Duodenal mucosa (tissue), 2 donors: ENCODE measurements around the gene SENP6.

Source experiments
- H3K27ac ChIP-seq: one replicate; pipeline ENCODE4 v1.7.0; 2013; ENCODE audit warnings: low read depth, low read length
- H3K27me3 ChIP-seq, 2 donors: one replicate each; pipeline ENCODE4 v1.7.0; 2013; ENCODE audit warnings: low read length in 2 of 2, control low read depth in 1 of 2; ENCODE audit not compliant: insufficient read depth in 2 of 2, control insufficient read depth in 1 of 2
- H3K36me3 ChIP-seq, 2 donors: one replicate each; pipeline ENCODE4 v1.7.0; 2013; ENCODE audit warnings: low read length in 2 of 2, control low read depth in 1 of 2; ENCODE audit not compliant: insufficient read depth in 2 of 2, control insufficient read depth in 1 of 2
- H3K4me1 ChIP-seq, 2 donors: one replicate each; pipeline ENCODE4 v1.7.0; 2013; ENCODE audit warnings: low read length in 2 of 2, control low read depth in 1 of 2; ENCODE audit not compliant: insufficient read depth in 2 of 2, control insufficient read depth in 1 of 2
- H3K4me3 ChIP-seq, 2 donors: one replicate each; pipeline ENCODE4 v1.7.0; 2013; ENCODE audit warnings: low read length in 2 of 2, low read depth in 1 of 2
- H3K9ac ChIP-seq, 2 donors: one replicate each; pipeline ENCODE4 v1.7.0; 2013; ENCODE audit warnings: low read length in 2 of 2, low read depth in 1 of 2
- H3K9me3 ChIP-seq, 2 donors: one replicate each; pipeline ENCODE4 v1.7.0; 2013; ENCODE audit warnings: low read length in 2 of 2, control low read depth in 1 of 2; ENCODE audit not compliant: control insufficient read depth in 1 of 2

SENP6 gene

DNA sequence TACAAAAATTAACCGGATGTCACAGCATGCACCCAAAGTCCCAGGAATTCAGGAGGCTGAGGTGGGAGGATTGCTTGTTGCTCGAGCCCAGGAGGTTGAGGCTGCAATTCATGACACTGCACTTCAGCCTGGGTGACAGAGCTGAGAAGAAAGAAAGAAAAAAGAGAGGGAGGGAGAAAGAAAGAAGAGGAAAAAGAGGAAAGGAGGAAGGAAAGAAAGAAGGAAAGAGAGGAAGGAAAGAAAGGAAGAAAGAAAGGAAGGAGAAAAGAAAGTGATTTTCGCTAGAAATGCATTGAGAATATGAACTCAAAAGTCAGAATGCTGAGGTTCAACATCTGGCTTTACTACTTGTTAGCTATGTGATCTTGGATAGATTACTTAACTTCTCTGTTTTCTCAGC is 6.6 kb downstream of the SENP6 start:
- Histone ChIP-seq H3K4me1 (peaks cover 41 to 67% of the 10 kb centered on the region in 2 donors), H3K27ac (no peak overlapping the region)

GRCh38 chr6:75608956-75609533 is 7.4 kb downstream of the SENP6 start:
- H3K27ac ChIP-seq: no peak overlapping the region
- no peak overlapping the region for H3K4me3 ChIP-seq
- no peaks in the 10 kb centered on the region for H3K36me3 ChIP-seq

More for the DNA sequence above, 6.6 kb downstream of the SENP6 start:
- no peak overlapping the region for H3K9ac ChIP-seq
- H3K4me3 ChIP-seq: no peak overlapping the region
- H3K9me3 ChIP-seq: no peaks in the 10 kb centered on the region
- no peaks in the 10 kb centered on the region for H3K36me3 ChIP-seq
- no peaks in the 10 kb centered on the region for H3K27me3 ChIP-seq

DNA sequence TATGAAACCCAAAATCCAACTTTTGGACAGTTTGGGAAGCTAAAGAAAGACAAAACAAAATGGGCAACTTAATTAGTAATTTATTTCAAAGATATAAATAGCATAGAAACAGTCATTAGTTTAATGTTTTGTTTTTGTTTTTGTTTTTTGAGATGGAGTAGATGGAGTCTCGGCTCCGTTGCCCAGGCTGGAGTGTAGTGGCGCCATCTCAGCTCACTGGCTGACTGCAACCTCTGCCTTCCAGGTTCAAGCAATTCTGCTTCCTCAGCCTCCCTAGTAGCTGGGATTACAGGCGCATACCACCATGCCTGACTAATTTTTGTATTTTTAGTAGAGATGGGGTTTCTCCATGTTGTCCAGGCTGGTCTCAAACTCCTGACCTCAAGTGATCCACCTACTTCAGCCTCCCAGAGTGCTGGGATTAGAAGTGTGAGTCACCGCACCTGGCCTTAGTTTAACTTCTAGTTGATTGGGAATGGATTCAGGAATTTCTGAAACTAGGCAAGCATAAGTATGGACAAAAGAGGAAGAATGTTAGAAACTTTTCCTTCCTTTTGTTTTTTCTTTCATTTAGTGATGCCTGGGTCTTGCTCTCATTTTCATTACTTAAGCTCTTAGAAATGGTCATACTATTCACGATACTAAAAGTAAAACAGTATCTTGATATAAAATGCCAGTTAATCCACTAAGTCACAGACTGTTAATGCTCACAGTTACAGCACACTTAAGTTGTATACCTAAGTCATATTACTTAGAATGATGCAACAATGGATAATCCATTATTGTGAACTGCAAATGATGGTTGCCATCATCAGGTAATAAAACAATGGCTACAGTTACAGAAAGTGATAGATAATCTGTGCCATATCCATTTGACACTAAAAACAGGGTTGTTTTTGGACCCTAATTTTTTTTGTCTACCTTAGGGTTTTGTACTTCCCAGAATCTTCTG is 8.2 kb downstream of the SENP6 start:
- H3K27ac ChIP-seq: no peak overlapping the region
- H3K4me3 ChIP-seq: no peak overlapping the region
- no peaks in the 10 kb centered on the region for H3K9me3 ChIP-seq
- H3K36me3 ChIP-seq: no peaks in the 10 kb centered on the region
- H3K27me3 ChIP-seq: no peaks in the 10 kb centered on the region
- H3K9ac ChIP-seq: no peak overlapping the region
- peaks cover 33 to 66% of the 10 kb centered on the region in 2 donors for H3K4me1 ChIP-seq

More at GRCh38 chr6:75608956-75609533, 7.4 kb downstream of the SENP6 start:
- Histone ChIP-seq H3K27me3 (no peaks in the 10 kb centered on the region), H3K4me1 (peaks cover 37 to 66% of the 10 kb centered on the region in 2 donors), H3K9me3 (no peaks in the 10 kb centered on the region), H3K9ac (no peak overlapping the region)

- no peaks in the 10 kb centered on the region for H3K9me3 ChIP-seq
- no peak overlapping the region for H3K27ac ChIP-seq
- no peak overlapping the region for H3K9ac ChIP-seq
- peaks cover 33 to 58% of the 10 kb centered on the region in 2 donors for H3K4me1 ChIP-seq
- H3K27me3 ChIP-seq: no peaks in the 10 kb centered on the region
- H3K4me3 ChIP-seq: no peak overlapping the region
- H3K36me3 ChIP-seq: no peaks in the 10 kb centered on the region
Measured at GRCh38 chr6:75611011-75611701, 9.5 kb downstream of the SENP6 start.

DNA sequence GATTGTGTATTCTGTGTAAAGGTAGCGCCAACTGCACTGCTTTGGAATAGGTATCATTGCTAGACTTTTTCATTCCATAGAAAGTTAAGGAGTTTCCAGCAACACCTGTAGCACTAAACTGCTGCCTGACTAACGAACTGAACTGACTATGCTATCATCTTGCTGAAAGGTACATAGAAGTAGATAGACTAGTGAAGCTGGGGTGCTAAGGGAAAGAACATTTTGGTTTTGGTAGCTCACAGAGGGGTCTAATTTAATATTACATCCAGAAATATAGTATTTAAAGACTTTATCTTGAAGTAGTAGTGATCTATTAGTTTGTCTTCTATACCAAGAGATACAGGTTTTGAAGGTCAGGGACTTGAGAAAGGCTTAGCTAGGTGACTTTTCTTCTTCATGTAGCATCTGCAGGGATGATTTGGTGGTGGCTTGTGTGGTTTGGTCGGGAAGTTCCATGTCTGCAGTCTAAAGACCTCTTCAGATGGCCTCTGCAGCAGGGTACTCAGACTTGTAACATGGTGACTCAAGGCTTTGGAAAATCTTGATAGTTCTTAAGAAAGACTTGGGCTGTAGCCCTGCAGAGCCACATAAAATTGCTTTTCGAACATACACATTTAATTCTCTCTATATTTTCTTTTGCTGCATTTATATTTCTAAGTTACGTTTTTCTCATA is 10.2 kb downstream of the SENP6 start:
- H3K27me3 ChIP-seq: no peaks in the 10 kb centered on the region
- H3K4me1 ChIP-seq: peaks cover 33 to 55% of the 10 kb centered on the region in 2 donors
- H3K9me3 ChIP-seq: no peaks in the 10 kb centered on the region
- no peak overlapping the region for H3K27ac ChIP-seq
- H3K36me3 ChIP-seq: no peaks in the 10 kb centered on the region
- H3K4me3 ChIP-seq: no peak overlapping the region
- no peak overlapping the region for H3K9ac ChIP-seq

- Histone ChIP-seq H3K9me3 (no peaks in the 10 kb centered on the region), H3K27me3 (no peaks in the 10 kb centered on the region), H3K9ac (no peak overlapping the region), H3K27ac (no peak overlapping the region), H3K4me1 (peaks cover 33 to 50% of the 10 kb centered on the region in 2 donors), H3K4me3 (peak overlapping the region in 1 of 2 donors; percentile 0), H3K36me3 (no peaks in the 10 kb centered on the region)
Measured at GRCh38 chr6:75612434-75612833, 10.8 kb downstream of the SENP6 start.

DNA sequence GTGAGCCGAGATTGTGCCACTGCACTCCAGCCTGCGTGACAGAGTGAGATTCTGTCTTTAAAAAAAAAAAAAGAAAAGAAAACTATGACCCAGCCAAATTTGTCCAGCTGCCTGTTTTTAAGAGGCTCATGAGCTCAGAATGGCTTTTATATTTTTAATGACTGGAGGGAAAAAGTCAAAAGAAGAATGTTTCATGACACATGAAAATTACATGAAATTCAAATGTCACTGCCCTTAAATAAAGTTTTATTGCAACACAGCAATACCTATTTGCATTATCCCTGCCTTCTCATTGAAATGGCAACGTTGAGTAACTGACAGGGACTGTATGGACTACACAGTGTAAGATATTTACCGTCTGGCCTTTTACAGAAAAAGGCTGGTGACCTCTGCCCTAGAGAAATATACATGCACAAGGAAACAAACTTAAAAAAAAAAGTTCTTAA is 11.4 kb downstream of the SENP6 start:
- Histone ChIP-seq H3K4me3 (peak overlapping the region; percentile 34 to 44), H3K27ac (no peak overlapping the region), H3K9me3 (no peaks in the 10 kb centered on the region), H3K27me3 (no peaks in the 10 kb centered on the region), H3K4me1 (peaks cover 33 to 43% of the 10 kb centered on the region in 2 donors), H3K9ac (peak overlapping the region in 1 of 2 donors; percentile 23), H3K36me3 (no peaks in the 10 kb centered on the region)

DNA sequence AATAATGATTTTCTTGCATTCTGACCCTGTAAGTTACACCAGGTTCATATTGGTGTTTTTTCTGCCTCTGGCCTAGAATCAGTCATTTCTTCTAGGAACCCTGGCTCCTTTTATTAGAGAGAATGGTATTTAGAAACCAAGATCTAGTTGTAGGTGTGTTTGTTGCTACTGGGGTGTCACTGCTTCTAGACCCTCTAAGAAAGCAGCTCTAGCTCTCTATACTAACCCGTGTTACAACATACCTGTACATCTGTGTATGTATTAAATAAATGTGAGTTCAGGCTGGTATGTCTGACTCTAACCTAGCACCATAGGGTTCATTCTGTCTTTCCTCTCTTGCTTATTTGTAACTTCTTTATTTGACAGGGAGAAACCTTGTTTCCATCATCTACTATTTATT is 16.8 kb downstream of the SENP6 start:
- H3K4me1 ChIP-seq: peaks cover 11 to 31% of the 10 kb centered on the region in 2 donors
- no peaks in the 10 kb centered on the region for H3K27me3 ChIP-seq
- no peaks in the 10 kb centered on the region for H3K36me3 ChIP-seq
- no peak overlapping the region for H3K27ac ChIP-seq
- no peak overlapping the region for H3K4me3 ChIP-seq
- H3K9ac ChIP-seq: no peak overlapping the region
- no peaks in the 10 kb centered on the region for H3K9me3 ChIP-seq

GRCh38 chr6:75619230-75619899 is 17.7 kb downstream of the SENP6 start:
- Histone ChIP-seq H3K4me3 (no peak overlapping the region), H3K9ac (no peak overlapping the region), H3K27me3 (no peaks in the 10 kb centered on the region), H3K4me1 (peaks cover 11 to 24% of the 10 kb centered on the region in 2 donors), H3K36me3 (peaks cover 3 to 4% of the 10 kb centered on the region in 2 donors), H3K9me3 (no peaks in the 10 kb centered on the region), H3K27ac (no peak overlapping the region)
